HG03039 (cell line): Measurements from ENCODE around the gene COL6A2.

Experiments
- ATAC-seq: cut with Tn5 transposase; IDR thresholded peaks from one replicate; pipeline ENCODE4 v1.9.1; 2021; ENCODE audit warnings: mild to moderate bottlenecking, moderate library complexity; ENCODE audit not compliant: unreplicated experiment

The COL6A2 gene

GRCh38 chr21:46153247-46154154 lies 55.6 kb downstream of the COL6A2 start:
- ATAC-seq, result no peak

GRCh38 chr21:46154155-46154954 lies 56.4 kb downstream of the COL6A2 start:
- no peak for ATAC-seq

- no peak for ATAC-seq
Observed at GRCh38 chr21:46154955-46155513, 57.1 kb downstream of the COL6A2 start.

GRCh38 chr21:46155514-46156377 lies 57.8 kb downstream of the COL6A2 start, which contains the start of gene FTCD:
Gene FTCD (minus strand): TSS chr21:46155579. CDS start chr21:46155523, 56 bp downstream.
- no peak for ATAC-seq

GRCh38 chr21:46156378-46156645 lies 58.4 kb downstream of the COL6A2 start:
- ATAC-seq, result no peak

- no peak for ATAC-seq
Observed at GRCh38 chr21:46156678-46157077, 58.8 kb downstream of the COL6A2 start.

GRCh38 chr21:46157396-46157986 lies 59.6 kb downstream of the COL6A2 start:
- no peak for ATAC-seq

- no peak for ATAC-seq
Observed at GRCh38 chr21:46157987-46158451, 60.1 kb downstream of the COL6A2 start.

GRCh38 chr21:46158666-46159300 lies 60.9 kb downstream of the COL6A2 start:
- no peak for ATAC-seq

GRCh38 chr21:46159390-46159789 lies 61.5 kb downstream of the COL6A2 start:
- no peak for ATAC-seq

GRCh38 chr21:46159841-46160656 lies 62.1 kb downstream of the COL6A2 start:
- ATAC-seq, result no peak

GRCh38 chr21:46160657-46160906 lies 62.7 kb downstream of the COL6A2 start:
- ATAC-seq, result no peak

- no peak for ATAC-seq
Observed at GRCh38 chr21:46160907-46161632, 63.2 kb downstream of the COL6A2 start.

- no peak for ATAC-seq
Observed at GRCh38 chr21:46161633-46162592, 64.0 kb downstream of the COL6A2 start.

- no peak for ATAC-seq
Observed at GRCh38 chr21:46163380-46163779, 65.5 kb downstream of the COL6A2 start.

- no peak for ATAC-seq
Observed at GRCh38 chr21:46165098-46165497, 67.2 kb downstream of the COL6A2 start.

GRCh38 chr21:46168238-46168637 lies 70.3 kb downstream of the COL6A2 start:
- ATAC-seq, result no peak
